K562 (cell line): Measurements from ENCODE around the gene DRC3.

Experiments
- BRCA1 ChIP-seq, 2 experiments: fragments of 450-650 bp in 1 of 2; sonication (generic) in 1 of 2; formaldehyde crosslinking in 1 of 2; IDR thresholded peaks; 2 replicates each; pipeline versions ENCODE4 v1.5.0 to v1.6.1; 2017 to 2020; ENCODE audit warnings: mild to moderate bottlenecking in 1 of 2, missing genetic modification reagents in 1 of 2
- E2F4 ChIP-seq: sonication (generic); formaldehyde crosslinking; IDR thresholded peaks from 2 replicates; pipeline ENCODE4 v1.8.0; 2022; ENCODE audit warnings: mild to moderate bottlenecking, low read depth, missing genetic modification reagents
- NFYB ChIP-seq: IDR thresholded peaks from 2 replicates; pipeline ENCODE4 v1.6.1; 2011; ENCODE audit warnings: mild to moderate bottlenecking, moderate library complexity; ENCODE audit not compliant: insufficient read length; ENCODE audit errors: extremely low read depth
- RAD21 ChIP-seq, 2 experiments: fragments of 250-450 bp in 1 of 2; fragments of 450-650 bp in 1 of 2; sonication (Bioruptor Pico) in 1 of 2; formaldehyde crosslinking in 1 of 2; IDR thresholded peaks in 1 of 2; conservative IDR thresholded peaks in 1 of 2; 2 replicates each; pipeline versions ENCODE4 v1.4.0 to v1.8.0; 2020 to 2022; ENCODE audit warnings: mild to moderate bottlenecking in 2 of 2, moderate library complexity in 1 of 2
- TAF1 ChIP-seq: IDR thresholded peaks from 2 replicates; pipeline ENCODE4 v1.6.1; 2011; ENCODE audit warnings: mild to moderate bottlenecking, low read length, moderate library complexity; ENCODE audit not compliant: insufficient read depth, control insufficient read depth, severe bottlenecking; ENCODE audit errors: extremely low read depth
- WHSC1 ChIP-seq: IDR thresholded peaks from one replicate; pipeline ENCODE4 v1.6.1; 2012; ENCODE audit warnings: low read length, control low read depth, inconsistent platforms
- ZNF551 ChIP-seq: fragments of 250-450 bp; sonication (Bioruptor Pico); IDR thresholded peaks from 2 replicates; pipeline ENCODE4 v1.5.0; 2021; ENCODE audit warnings: mild to moderate bottlenecking, moderate library complexity
- ZNF589 ChIP-seq: fragments of 200-800 bp; sonication (Bioruptor generic); IDR thresholded peaks from 2 replicates; pipeline ENCODE4 v1.6.1; 2016; ENCODE audit warnings: low read depth, missing genetic modification characterization, missing compliant biosample characterization
- TF ChIP-seq, protein P1 (sequence below), 3 experiments: IDR thresholded peaks in 2 of 3; conservative IDR thresholded peaks in 1 of 3; 2 replicates each; pipeline ENCODE4 v1.5.1; 2011 to 2012; ENCODE audit warnings: low read length in 3 of 3, mild to moderate bottlenecking in 3 of 3, control low read depth in 2 of 3, improper control_type of control experiment in 1 of 3, inconsistent platforms in 1 of 3, low read depth in 1 of 3, mixed read lengths in 1 of 3, moderate library complexity in 1 of 3; ENCODE audit not compliant: insufficient read depth in 2 of 3

DNA sequence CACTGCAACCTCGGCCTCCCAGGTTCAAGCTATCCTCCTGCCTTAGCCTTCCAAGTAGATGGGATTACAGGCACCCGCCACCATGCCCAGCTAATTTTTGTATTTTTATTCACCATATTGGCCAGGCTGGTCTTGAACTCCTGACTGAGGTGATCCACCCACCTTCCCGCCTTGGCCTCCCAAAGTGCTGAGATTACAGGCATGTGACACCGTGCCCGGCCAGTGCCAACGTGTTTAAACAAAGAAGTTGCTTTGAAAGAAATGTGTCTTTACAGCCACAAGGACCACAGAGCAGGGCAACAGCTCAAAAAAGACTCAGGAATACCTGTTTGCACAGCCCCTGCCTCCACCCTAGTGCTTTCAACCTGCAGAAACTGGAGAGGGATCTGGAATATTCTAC lies 41.3 kb downstream of the DRC3 start:
- TF ChIP-seq TAF1 = no peak
- TF ChIP-seq, protein P1, sequence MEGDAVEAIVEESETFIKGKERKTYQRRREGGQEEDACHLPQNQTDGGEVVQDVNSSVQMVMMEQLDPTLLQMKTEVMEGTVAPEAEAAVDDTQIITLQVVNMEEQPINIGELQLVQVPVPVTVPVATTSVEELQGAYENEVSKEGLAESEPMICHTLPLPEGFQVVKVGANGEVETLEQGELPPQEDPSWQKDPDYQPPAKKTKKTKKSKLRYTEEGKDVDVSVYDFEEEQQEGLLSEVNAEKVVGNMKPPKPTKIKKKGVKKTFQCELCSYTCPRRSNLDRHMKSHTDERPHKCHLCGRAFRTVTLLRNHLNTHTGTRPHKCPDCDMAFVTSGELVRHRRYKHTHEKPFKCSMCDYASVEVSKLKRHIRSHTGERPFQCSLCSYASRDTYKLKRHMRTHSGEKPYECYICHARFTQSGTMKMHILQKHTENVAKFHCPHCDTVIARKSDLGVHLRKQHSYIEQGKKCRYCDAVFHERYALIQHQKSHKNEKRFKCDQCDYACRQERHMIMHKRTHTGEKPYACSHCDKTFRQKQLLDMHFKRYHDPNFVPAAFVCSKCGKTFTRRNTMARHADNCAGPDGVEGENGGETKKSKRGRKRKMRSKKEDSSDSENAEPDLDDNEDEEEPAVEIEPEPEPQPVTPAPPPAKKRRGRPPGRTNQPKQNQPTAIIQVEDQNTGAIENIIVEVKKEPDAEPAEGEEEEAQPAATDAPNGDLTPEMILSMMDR (IDR thresholded peaks at IDR 0.05 in 2 of 3, conservative IDR thresholded peaks at IDR 0.05 in 1 of 3; ENCODE audit: insufficient read depth in 2 of 3, low read depth in 1 of 3, low read length in 3 of 3) = no peak
- no peak for TF ChIP-seq WHSC1
- TF ChIP-seq RAD21 (CRISPR knock-in tag; conservative IDR thresholded peaks at IDR 0.05 in 1 of 2, IDR thresholded peaks at IDR 0.05 in 1 of 2) = no peak
- no peak for TF ChIP-seq BRCA1 (IDR thresholded peaks at IDR 0.05)
- no peak for TF ChIP-seq BRCA1 (CRISPR knock-in tag; IDR thresholded peaks at IDR 0.05)
- no peak for TF ChIP-seq NFYB
- no peak for TF ChIP-seq E2F4 (CRISPR knock-in tag)
- no peak for TF ChIP-seq ZNF589 (CRISPR knock-in tag)
- TF ChIP-seq ZNF551 (CRISPR knock-in tag) = no peak
